GM18858 (cell line): ENCODE measurements around the gene TOMM22.
A peak's percentile ranks its signal among the peaks of the same experiment; 100 is the strongest.
"Not testable (repeated sequence)": the region's sequence is repeated elsewhere in the genome, so short reads cannot be mapped to it uniquely, and the experiment has no call there.

ENCODE experiments used
- ATAC-seq: cut with Tn5 transposase; IDR thresholded peaks from one replicate; pipeline ENCODE4 v1.9.1; 2021; ENCODE audit not compliant: unreplicated experiment

The TOMM22 gene

GRCh38 chr22:38681582-38682335 lies at the start of gene TOMM22:
TSS of gene TOMM22 (plus strand) at chr22:38681957. CDS start at chr22:38681979, 22 bp downstream.
- ATAC-seq: no peak

GRCh38 chr22:38632528-38632927 lies 49.2 kb upstream of the TOMM22 start:
- no peak for ATAC-seq

DNA sequence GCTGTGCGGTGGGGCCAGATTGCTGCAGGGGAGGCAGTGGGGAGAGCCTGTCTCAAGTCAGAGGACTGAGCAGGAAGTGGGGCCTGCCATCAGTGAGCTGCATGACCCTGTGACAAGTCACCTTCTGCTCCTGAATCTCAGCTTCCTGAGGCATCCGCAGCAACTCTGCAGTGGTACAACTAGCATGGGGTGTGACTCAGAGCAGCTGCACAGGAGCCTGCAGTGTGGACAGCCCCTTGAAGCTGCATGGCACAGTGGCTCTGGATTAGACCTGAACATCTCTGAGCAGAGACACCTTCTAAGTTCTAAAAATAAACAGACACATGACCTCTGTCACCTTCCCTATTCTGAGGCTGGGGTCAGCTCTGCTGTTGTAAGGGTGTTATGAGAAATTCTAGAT lies 43.5 kb upstream of the TOMM22 start:
- ATAC-seq: no peak

DNA sequence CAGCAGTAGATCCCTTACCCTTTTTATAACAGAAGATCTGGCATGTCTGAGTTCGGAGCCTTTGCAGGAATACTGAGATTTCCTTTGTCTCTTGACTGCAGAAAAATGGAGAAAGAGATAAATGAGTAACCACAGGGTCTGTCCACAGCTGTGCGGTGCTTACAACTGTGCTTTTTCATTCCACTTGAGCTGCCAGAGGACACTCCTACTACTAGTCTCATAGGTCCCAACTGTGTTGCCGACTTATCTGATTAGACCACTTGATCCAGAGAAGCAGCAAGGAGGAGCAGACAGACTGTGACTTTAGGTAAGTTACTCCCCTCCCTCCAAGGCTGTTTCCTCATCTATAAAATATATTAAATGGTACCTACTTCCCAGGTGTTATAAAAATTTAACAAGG lies 43.0 kb upstream of the TOMM22 start:
- no peak for ATAC-seq

GRCh38 chr22:38641476-38642040 lies 40.2 kb upstream of the TOMM22 start:
- ATAC-seq: no peak

GRCh38 chr22:38644245-38644644 lies 37.5 kb upstream of the TOMM22 start:
- not testable (repeated sequence) for ATAC-seq

GRCh38 chr22:38645430-38645829 lies 36.3 kb upstream of the TOMM22 start:
- no peak for ATAC-seq

DNA sequence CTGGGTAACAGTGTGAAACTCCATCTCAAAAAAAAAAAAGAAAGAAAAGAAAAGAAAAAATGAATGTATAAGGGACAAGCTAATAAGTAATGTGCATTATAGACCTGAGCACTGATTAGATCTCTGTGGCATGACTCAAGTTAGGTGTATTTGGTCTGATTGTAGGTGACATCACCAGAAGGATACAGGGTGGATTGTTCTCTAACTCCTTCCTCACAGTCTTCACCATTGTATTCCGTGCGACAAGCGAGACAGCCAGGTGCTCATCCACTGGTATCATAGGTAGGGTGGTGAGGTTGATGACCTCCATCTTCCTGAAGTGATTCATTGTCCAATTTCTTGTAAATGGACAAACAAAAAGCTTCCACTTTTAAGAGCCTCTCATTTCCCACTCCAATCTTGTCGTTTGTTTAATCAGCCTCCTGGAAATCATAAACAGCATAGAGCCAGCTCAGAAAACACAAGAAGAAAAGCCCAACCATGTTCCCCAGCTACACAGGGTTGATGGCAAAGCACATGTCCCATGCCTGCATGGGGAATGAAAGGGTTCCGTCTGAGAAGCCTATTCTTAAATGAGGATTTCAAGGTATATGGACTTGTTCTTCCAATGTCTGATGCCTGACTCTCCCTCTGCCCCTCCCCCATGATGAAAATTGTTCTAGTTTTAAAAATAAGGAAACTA lies 31.8 kb upstream of the TOMM22 start:
- no peak for ATAC-seq

- ATAC-seq: no peak
Measured at GRCh38 chr22:38652859-38653258, 28.9 kb upstream of the TOMM22 start.

- ATAC-seq: no peak
Measured at GRCh38 chr22:38653741-38654140, 28.0 kb upstream of the TOMM22 start.

- ATAC-seq: no peak
Measured at GRCh38 chr22:38655519-38656255, 26.1 kb upstream of the TOMM22 start.

GRCh38 chr22:38656256-38657044 lies 25.3 kb upstream of the TOMM22 start, which contains the start of the genes CBY1 and FAM227A:
TSS of gene CBY1 (plus strand) at chr22:38656638. CDS start at chr22:38668055, 11,417 bp downstream.
TSS of gene FAM227A (minus strand) at chr22:38656392. CDS start at chr22:38650168, 6,224 bp downstream.
- peak; percentile 63 for ATAC-seq

DNA sequence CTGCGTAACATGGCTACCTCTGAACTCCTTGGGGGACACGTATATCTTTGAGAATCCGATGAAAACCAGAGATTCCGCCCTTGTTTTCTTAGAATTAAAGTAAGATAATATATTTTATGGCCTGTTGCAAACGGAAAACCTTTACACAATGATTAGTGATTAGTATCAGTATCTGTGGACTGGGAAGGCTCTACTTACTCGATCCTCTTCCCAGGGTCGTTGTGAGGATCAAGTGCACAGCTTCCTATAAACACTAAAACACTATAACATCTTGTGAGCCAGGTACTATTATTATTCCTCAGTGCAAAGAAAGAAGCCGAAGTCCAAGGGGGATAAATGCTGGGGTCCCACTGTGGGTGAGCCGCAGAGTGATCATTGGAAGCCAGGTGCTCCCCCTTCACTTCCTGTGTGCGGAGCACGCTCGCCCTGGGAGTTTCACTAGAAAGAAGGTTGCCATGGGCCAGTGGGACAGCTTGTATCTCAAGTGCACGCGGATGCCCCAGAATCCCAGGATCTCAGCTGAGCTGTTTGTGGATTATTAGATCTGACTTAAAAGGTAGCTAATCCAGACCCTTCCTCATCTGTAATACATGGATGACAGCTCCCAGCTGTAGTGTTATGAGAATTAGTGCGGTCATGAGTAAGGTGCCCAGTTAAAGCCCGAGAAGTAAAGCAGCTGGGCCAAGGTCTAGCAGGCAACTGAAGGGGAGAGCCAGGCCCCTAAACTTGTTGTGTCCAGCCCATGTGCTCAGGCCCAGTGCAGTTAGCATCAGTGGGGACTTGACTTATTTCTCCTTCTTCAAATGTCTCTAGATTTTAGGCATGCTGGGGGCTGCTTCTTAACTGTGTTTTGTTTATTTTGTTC lies 24.5 kb upstream of the TOMM22 start:
- ATAC-seq: no peak

- no peak for ATAC-seq
Measured at GRCh38 chr22:38674888-38675287, 6.9 kb upstream of the TOMM22 start.

DNA sequence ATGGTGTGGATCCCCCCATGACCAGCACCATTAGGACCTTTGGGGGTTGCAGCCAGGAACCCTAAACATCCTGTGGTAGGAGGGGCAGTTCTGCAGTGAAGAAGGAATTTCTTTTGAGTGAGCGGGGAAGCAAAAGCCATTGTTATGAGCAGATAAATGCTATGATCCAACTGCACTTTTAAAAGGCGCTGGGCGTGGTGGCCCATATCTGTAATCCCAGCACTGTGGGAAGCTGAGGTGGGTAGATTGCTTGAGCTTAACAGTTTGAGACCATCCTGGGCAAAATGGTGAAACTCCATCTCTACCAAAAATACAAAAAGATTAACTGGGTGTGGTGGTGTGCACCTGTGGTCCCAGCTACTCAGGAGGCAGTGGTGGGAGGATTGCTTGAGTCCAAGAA lies 5.9 kb upstream of the TOMM22 start:
- no peak for ATAC-seq

GRCh38 chr22:38684895-38685294 lies 3.1 kb downstream of the TOMM22 start:
- ATAC-seq: no peak

GRCh38 chr22:38685761-38686160 lies 4.0 kb downstream of the TOMM22 start:
- ATAC-seq: no peak

DNA sequence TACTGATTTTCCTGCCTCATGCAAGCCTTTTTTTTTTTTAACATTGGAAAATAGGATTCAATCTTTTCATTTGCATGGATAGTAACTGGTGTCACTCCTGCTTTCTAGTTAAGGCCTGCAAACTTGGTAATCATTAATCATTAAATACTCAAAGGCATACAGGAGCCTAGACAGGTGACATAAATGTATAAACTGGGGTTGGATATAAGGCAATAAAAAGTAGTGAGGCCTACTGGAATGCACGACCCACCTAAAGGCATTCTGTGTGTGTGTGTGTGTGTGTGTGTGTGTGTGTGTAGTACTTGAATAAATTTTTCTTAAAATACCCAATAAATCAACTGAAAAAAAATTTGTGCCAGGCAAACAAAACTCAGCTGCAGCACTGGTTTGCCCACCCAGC lies 7.9 kb downstream of the TOMM22 start:
- ATAC-seq: no peak

GRCh38 chr22:38694049-38694448 lies 12.3 kb downstream of the TOMM22 start:
- no peak for ATAC-seq

DNA sequence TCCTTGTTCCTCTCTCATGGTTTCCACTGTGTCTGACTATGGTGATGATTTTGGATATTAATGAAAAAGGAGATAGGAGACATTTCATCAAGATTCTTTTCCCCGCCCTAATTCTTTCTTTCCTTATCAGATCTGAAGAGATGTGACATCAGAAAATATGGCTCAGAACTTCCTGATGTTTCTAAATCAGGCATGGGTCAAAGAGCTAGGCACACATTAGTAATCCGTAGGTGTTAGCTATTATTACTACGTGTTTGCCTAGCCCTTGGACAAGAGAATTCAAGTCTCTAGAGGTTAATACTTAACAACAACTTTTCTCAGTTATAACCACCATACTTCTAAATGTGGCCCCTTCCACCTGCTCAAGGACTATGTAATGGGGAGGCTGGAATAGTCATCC lies 13.2 kb downstream of the TOMM22 start:
- ATAC-seq: no peak
